ENCODE data around the gene LAMC1.

GRCh38 chr1:183124259-183124658 lies 101.0 kb downstream of the LAMC1 start:
- TF ChIP-seq CTCF (IDR thresholded peaks at IDR 0.05): no peak
- TF ChIP-seq REST (IDR thresholded peaks at IDR 0.05; ENCODE audit: insufficient read depth in 1 of 2, low read depth in 2 of 2, low read length in 1 of 2): no peak

Data from Panc1 (cell line).